ENCODE measurements around the gene CYLD. TPM values are rescaled to one million over a fixed set of nuclear protein-coding genes. Genes with fewer than 3 reads are reported as not detected.

CYLD gene
- total RNA-seq, 4 donors from 2014 or later: 31.1 to 77.6 (median 50.2) TPM

DNA sequence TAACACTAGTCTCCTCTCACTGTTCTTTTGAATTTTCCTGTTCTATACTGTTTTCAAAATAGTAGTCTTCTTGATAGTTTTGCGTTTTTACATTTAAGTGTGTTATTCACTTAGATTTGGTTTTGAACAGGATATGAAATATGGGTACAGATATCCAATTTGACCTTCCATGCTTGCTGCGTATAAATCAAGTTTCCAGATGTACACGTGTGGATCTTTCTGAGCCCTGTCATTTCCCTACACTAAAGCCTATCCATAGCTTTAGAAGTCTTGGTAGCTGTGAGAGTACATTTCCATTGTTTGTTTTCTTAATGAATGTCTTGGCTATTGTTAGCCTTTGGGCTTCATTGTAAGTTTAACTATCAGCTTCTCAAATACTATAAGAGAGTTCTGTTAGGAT lies 20.4 kb downstream of the CYLD start:
- no peak for DNase-seq (ENCODE audit: low spot score in 2 of 2)
- Histone ChIP-seq H3K27me3 (no peaks in the 10 kb centered on the region), H3K4me1 (peaks cover 6% of the 10 kb centered on the region), H3K9me3 (peaks cover 4% of the 10 kb centered on the region), H3K4me3 (no peak overlapping the region), H3K27ac (no peak overlapping the region), H3K36me3 (peaks cover 26% of the 10 kb centered on the region)
- WGBS: 84% methylated on average over 3 of the region's 3 CpGs
- no peak for TF ChIP-seq POLR2AphosphoS5 (IDR thresholded peaks at IDR 0.05)
- TF ChIP-seq CTCF (IDR thresholded peaks at IDR 0.05): no peak
- no peak for TF ChIP-seq EP300 (IDR thresholded peaks at IDR 0.05)
- TF ChIP-seq POLR2A (IDR thresholded peaks at IDR 0.05): no peak

GRCh38 chr16:50763211-50763610 lies 21.3 kb downstream of the CYLD start:
- Histone ChIP-seq H3K9me3 (peaks cover 4% of the 10 kb centered on the region), H3K4me1 (peaks cover 6% of the 10 kb centered on the region), H3K27ac (no peak overlapping the region), H3K36me3 (peaks cover 24% of the 10 kb centered on the region), H3K4me3 (no peak overlapping the region), H3K27me3 (no peaks in the 10 kb centered on the region)
- WGBS: 91% methylated on average over 2 of the region's 2 CpGs
- no peak for DNase-seq (ENCODE audit: low spot score in 2 of 2)
- TF ChIP-seq EP300 (IDR thresholded peaks at IDR 0.05) (no peak), CTCF (IDR thresholded peaks at IDR 0.05) (no peak), POLR2A (IDR thresholded peaks at IDR 0.05) (no peak), POLR2AphosphoS5 (IDR thresholded peaks at IDR 0.05) (no peak)

- Histone ChIP-seq H3K36me3 (peaks cover 27% of the 10 kb centered on the region), H3K9me3 (peaks cover 4% of the 10 kb centered on the region), H3K4me3 (no peak overlapping the region), H3K4me1 (peaks cover 6% of the 10 kb centered on the region), H3K27ac (no peak overlapping the region), H3K27me3 (no peaks in the 10 kb centered on the region)
- 88% methylated on average over 1 of the region's 1 CpG for WGBS
- no peak for DNase-seq (ENCODE audit: low spot score in 2 of 2)
- TF ChIP-seq EP300 (IDR thresholded peaks at IDR 0.05) (no peak), POLR2AphosphoS5 (IDR thresholded peaks at IDR 0.05) (no peak), CTCF (IDR thresholded peaks at IDR 0.05) (no peak), POLR2A (IDR thresholded peaks at IDR 0.05) (no peak)
Observed at GRCh38 chr16:50765260-50765659, 23.4 kb downstream of the CYLD start.

DNA sequence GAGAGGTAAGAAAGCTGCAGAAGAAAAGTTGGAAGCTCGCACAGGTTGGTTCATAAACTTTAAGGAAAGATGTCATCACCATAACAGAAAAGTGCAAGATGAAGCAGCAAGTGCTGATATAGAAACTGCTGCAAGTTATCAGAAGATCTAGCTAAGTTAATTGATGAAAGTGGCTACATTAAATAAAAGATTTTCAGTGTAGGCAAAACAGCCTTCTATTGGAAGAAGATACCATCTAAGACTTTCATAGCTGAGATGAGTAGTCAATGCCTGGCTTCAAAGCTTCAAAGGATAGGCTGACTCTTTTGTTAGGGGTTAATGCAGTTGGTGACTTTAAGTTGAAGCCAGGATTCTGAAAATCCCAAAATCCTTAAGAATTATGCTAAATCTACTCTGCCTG lies 24.0 kb downstream of the CYLD start:
- peaks cover 27% of the 10 kb centered on the region for H3K36me3 ChIP-seq
- peaks cover 6% of the 10 kb centered on the region for H3K4me1 ChIP-seq
- 95% methylated on average over 1 of the region's 1 CpG for WGBS
- H3K9me3 ChIP-seq: peaks cover 4% of the 10 kb centered on the region
- no peak for DNase-seq (ENCODE audit: low spot score in 2 of 2)
- TF ChIP-seq EP300 (IDR thresholded peaks at IDR 0.05): no peak
- no peak for TF ChIP-seq POLR2A (IDR thresholded peaks at IDR 0.05)
- TF ChIP-seq POLR2AphosphoS5 (IDR thresholded peaks at IDR 0.05): no peak
- TF ChIP-seq CTCF (IDR thresholded peaks at IDR 0.05): no peak
- no peaks in the 10 kb centered on the region for H3K27me3 ChIP-seq
- no peak overlapping the region for H3K4me3 ChIP-seq
- no peak overlapping the region for H3K27ac ChIP-seq

- Histone ChIP-seq H3K27me3 (no peaks in the 10 kb centered on the region), H3K9me3 (peaks cover 4% of the 10 kb centered on the region), H3K4me1 (peaks cover 6% of the 10 kb centered on the region), H3K27ac (no peak overlapping the region), H3K36me3 (peaks cover 27% of the 10 kb centered on the region), H3K4me3 (no peak overlapping the region)
- no peak for DNase-seq (ENCODE audit: low spot score in 2 of 2)
- TF ChIP-seq CTCF (IDR thresholded peaks at IDR 0.05) (no peak), POLR2A (IDR thresholded peaks at IDR 0.05) (no peak), EP300 (IDR thresholded peaks at IDR 0.05) (no peak), POLR2AphosphoS5 (IDR thresholded peaks at IDR 0.05) (no peak)
- 93% methylated on average over 2 of the region's 2 CpGs for WGBS
Observed at GRCh38 chr16:50767197-50767596, 25.3 kb downstream of the CYLD start.

Measured in suprapubic skin (tissue), 4 donors.